OCI-LY7 (cell line): ENCODE measurements around the gene TMEM247. TPM values are rescaled to one million over a fixed set of nuclear protein-coding genes. Genes with fewer than 3 reads are reported as not detected.
A peak's percentile ranks its signal among the peaks of the same experiment; 100 is the strongest.

Source experiments
- BruUV-seq: library from RNA; stranded (reverse); fragments of 400-500 nt; replicated peaks from 2 replicates; lab custom pipeline; 2021; lab: Mats Ljungman, UMichigan
- CTCF ChIA-PET: fragments of 300-600 bp; sonication (Branson Sonifier 250); formaldehyde crosslinking; loops from one replicate; lab custom pipeline; 2022; ENCODE audit warnings: antibody characterized with exemption; ENCODE audit not compliant: unreplicated experiment; lab: Charles Lee
- POLR2A ChIA-PET: fragments of 300-600 bp; sonication (Branson Sonifier 250); formaldehyde crosslinking; loops from one replicate; lab custom pipeline; 2022; ENCODE audit warnings: antibody characterized with exemption; lab: Charles Lee
- DNase-seq: peaks from one replicate; pipeline ENCODE4 v3.0.0-alpha.2; 2015; ENCODE audit warnings: low spot score
- H2AFZ ChIP-seq: fragments of 200-600 bp; sonication (generic), shearing (Covaris generic); 2 replicates; pipeline ENCODE4 v1.6.1; 2014; ENCODE audit warnings: mild to moderate bottlenecking, antibody characterized with exemption, low read length, moderate library complexity
- H3K27ac ChIP-seq: fragments of 200-600 bp; sonication (generic); 2 replicates; pipeline ENCODE4 v1.5.1; 2014; ENCODE audit warnings: mixed run types, low read depth, mild to moderate bottlenecking, moderate library complexity, low read length, inconsistent platforms; ENCODE audit not compliant: poor library complexity, severe bottlenecking
- H3K36me3 ChIP-seq: fragments of 200-600 bp; sonication (generic); 2 replicates; pipeline ENCODE4 v1.6.1; 2014; ENCODE audit warnings: mild to moderate bottlenecking, antibody characterized with exemption, low read length, moderate library complexity, mixed read lengths; ENCODE audit not compliant: insufficient read depth
- H3K4me1 ChIP-seq: fragments of 200-600 bp; sonication (generic); 2 replicates; pipeline ENCODE4 v1.5.1; 2014; ENCODE audit warnings: mild to moderate bottlenecking, low read length; ENCODE audit not compliant: insufficient read depth, poor library complexity, severe bottlenecking
- H3K4me2 ChIP-seq: fragments of 200-600 bp; sonication (generic); 2 replicates; pipeline ENCODE4 v1.6.1; 2014; ENCODE audit warnings: mild to moderate bottlenecking, low read length
- H3K4me3 ChIP-seq: fragments of 200-600 bp; sonication (generic); 2 replicates; pipeline ENCODE4 v1.5.1; 2014; ENCODE audit warnings: mild to moderate bottlenecking, low read depth, low read length; ENCODE audit not compliant: poor library complexity, severe bottlenecking
- H3K79me2 ChIP-seq: fragments of 200-600 bp; sonication (generic); 2 replicates; pipeline ENCODE4 v1.6.1; 2016; ENCODE audit warnings: low read depth, mild to moderate bottlenecking, low read length, moderate library complexity, mixed read lengths; ENCODE audit not compliant: insufficient read depth
- H3K9me2 ChIP-seq: fragments of 200-600 bp; sonication (generic); 2 replicates; pipeline ENCODE4 v1.6.1; 2016; ENCODE audit warnings: mild to moderate bottlenecking, low read length, mixed read lengths; ENCODE audit not compliant: insufficient read depth
- H3K9me3 ChIP-seq: fragments of 200-600 bp; sonication (generic); 2 replicates; pipeline ENCODE4 v1.6.1; 2014; ENCODE audit warnings: mild to moderate bottlenecking, mixed run types, low read length, mixed read lengths
- H4K20me1 ChIP-seq: fragments of 200-600 bp; sonication (generic); 2 replicates; pipeline ENCODE4 v1.6.1; 2014; ENCODE audit warnings: mild to moderate bottlenecking, antibody characterized with exemption, low read length, moderate library complexity, mixed read lengths; ENCODE audit not compliant: insufficient read depth
- CTCF ChIP-seq: fragments of 200-600 bp; sonication (generic); conservative IDR thresholded peaks from 2 replicates; pipeline ENCODE4 v1.5.1; 2014; ENCODE audit warnings: mild to moderate bottlenecking, antibody characterized with exemption, low read length, moderate library complexity, mixed read lengths
- EZH2phosphoT487 ChIP-seq: fragments of 200-600 bp; sonication (generic); IDR thresholded peaks from 2 replicates; pipeline ENCODE4 v1.6.1; 2018; ENCODE audit warnings: low read depth, borderline replicate concordance, mild to moderate bottlenecking, mixed run types, antibody characterized with exemption, low read length, moderate library complexity, mixed read lengths
- intact Hi-C: fragments of 100-400 bp; cut with micrococcal nuclease; formaldehyde crosslinking; loops from one replicate; pipeline ENCODE4 v1.10.0; 2022; ENCODE audit not compliant: unreplicated experiment
- total RNA-seq, 2 experiments: library from RNA; depleted of rRNA in 1 of 2; stranded (reverse); fragments of >200 nt in 1 of 2; shearing (Covaris generic) in 1 of 2; gene quantifications; 2 replicates each; pipeline ENCODE4 v1.2.3, GENCODE V29; 2014 to 2022

Gene TMEM247
- total RNA-seq, 2 experiments from 2014 or later, result not detected

GRCh38 chr2:46489423-46490174, 10.2 kb downstream of the TMEM247 start:
- Histone ChIP-seq H3K36me3 (no peaks in the 10 kb centered on the region), H3K4me1 (peaks cover 22% of the 10 kb centered on the region), H3K9me2 (no peaks in the 10 kb centered on the region), H3K79me2 (no peaks in the 10 kb centered on the region), H4K20me1 (no peaks in the 10 kb centered on the region), H3K4me2 (0 out of 2 replicates have a peak overlapping the region, but pooled peaks have one; percentile 60), H2AFZ (no peak overlapping the region), H3K27ac (no peak overlapping the region), H3K4me3 (no peak overlapping the region), H3K9me3 (no peaks in the 10 kb centered on the region)
- no TSS peak for BruUV-seq
- TF ChIP-seq EZH2phosphoT487, result no peak
- no peak for TF ChIP-seq CTCF
- DNase-seq, result no peak
- intact Hi-C loops, result no loop called here
- CTCF ChIA-PET, result interaction anchor here (1.2 kb wide), 1 partner anchor 9 kb away, joined by 3 read pairs; no protein-coding TSS in a partner anchor
- POLR2A ChIA-PET, result interaction anchor here (0.7 to 2.5 kb wide), 5 partner anchors 9 to 81 kb away, joined by 3 to 14 read pairs (median 3); partner anchors contain the start of gene TMEM247

- TF ChIP-seq EZH2phosphoT487 (no peak), CTCF (peak; percentile 41)
- Histone ChIP-seq H3K27ac (peak overlapping the region; percentile 35), H3K9me2 (no peaks in the 10 kb centered on the region), H3K4me1 (peaks cover 22% of the 10 kb centered on the region), H3K36me3 (no peaks in the 10 kb centered on the region), H2AFZ (peak overlapping the region; percentile 60; the same call in 1 of the 2 replicates), H3K4me2 (peak overlapping the region; percentile 60), H4K20me1 (no peaks in the 10 kb centered on the region), H3K4me3 (no peak overlapping the region), H3K79me2 (no peaks in the 10 kb centered on the region), H3K9me3 (no peaks in the 10 kb centered on the region)
- intact Hi-C loops, result no loop called here
- CTCF ChIA-PET, result interaction anchor here (1.2 kb wide), 2 partner anchors 10 to 160 kb away, joined by 3 read pairs; no protein-coding TSS in a partner anchor
- BruUV-seq, result no TSS peak
- POLR2A ChIA-PET, result interaction anchor here (0.6 to 2.5 kb wide), 9 partner anchors 10 to 935 kb away, joined by 3 to 14 read pairs (median 3); partner anchors contain the start of gene TMEM247
- peak; percentile 73 for DNase-seq
Observed at GRCh38 chr2:46490521-46491141, 11.3 kb downstream of the TMEM247 start.
